Adipocyte (in vitro differentiated cells): ENCODE measurements around the gene PLXNA4.

Experiments
- DNase-seq: peaks from one replicate; pipeline ENCODE4 v3.0.0-alpha.2; 2015; ENCODE audit warnings: low read depth
- H3K27me3 ChIP-seq: replicated peaks from 2 replicates; pipeline ENCODE4 v1.7.0; 2013; ENCODE audit warnings: mild to moderate bottlenecking, low read length, moderate library complexity; ENCODE audit not compliant: control insufficient read depth, insufficient read depth
- H3K36me3 ChIP-seq: 2 replicates; pipeline ENCODE4 v1.7.0; 2013; ENCODE audit warnings: low read length, mild to moderate bottlenecking, moderate library complexity; ENCODE audit not compliant: control insufficient read depth, insufficient read depth, severe bottlenecking
- H3K4me1 ChIP-seq: 2 replicates; pipeline ENCODE4 v1.7.0; 2013; ENCODE audit warnings: mild to moderate bottlenecking, low read length, moderate library complexity; ENCODE audit not compliant: control insufficient read depth, insufficient read depth
- H3K4me3 ChIP-seq: 2 replicates; pipeline ENCODE4 v1.7.0; 2013; ENCODE audit warnings: mild to moderate bottlenecking, low read length, moderate library complexity
- H3K9ac ChIP-seq: 2 replicates; pipeline ENCODE4 v1.7.0; 2013; ENCODE audit warnings: mild to moderate bottlenecking, low read length, moderate library complexity
- H3K9me3 ChIP-seq: 2 replicates; pipeline ENCODE4 v1.7.0; 2013; ENCODE audit warnings: mild to moderate bottlenecking, low read length, moderate library complexity; ENCODE audit not compliant: control insufficient read depth

The PLXNA4 gene

GRCh38 chr7:132296820-132297219 is 279.4 kb downstream of the PLXNA4 start:
- Histone ChIP-seq H3K9ac (no peak overlapping the region), H3K4me1 (peaks cover 12% of the 10 kb centered on the region), H3K9me3 (no peaks in the 10 kb centered on the region), H3K27me3 (no peaks in the 10 kb centered on the region), H3K4me3 (no peak overlapping the region), H3K36me3 (peaks cover 30% of the 10 kb centered on the region)
- no peak for DNase-seq

- H3K36me3 ChIP-seq, result peaks cover 30% of the 10 kb centered on the region
- DNase-seq, result no peak
- H3K4me3 ChIP-seq, result no peak overlapping the region
- no peaks in the 10 kb centered on the region for H3K9me3 ChIP-seq
- H3K4me1 ChIP-seq, result peaks cover 9% of the 10 kb centered on the region
- H3K9ac ChIP-seq, result no peak overlapping the region
- no peaks in the 10 kb centered on the region for H3K27me3 ChIP-seq
These were observed 281.1 kb downstream of the PLXNA4 start for GRCh38 chr7:132295175-132295574.

DNA sequence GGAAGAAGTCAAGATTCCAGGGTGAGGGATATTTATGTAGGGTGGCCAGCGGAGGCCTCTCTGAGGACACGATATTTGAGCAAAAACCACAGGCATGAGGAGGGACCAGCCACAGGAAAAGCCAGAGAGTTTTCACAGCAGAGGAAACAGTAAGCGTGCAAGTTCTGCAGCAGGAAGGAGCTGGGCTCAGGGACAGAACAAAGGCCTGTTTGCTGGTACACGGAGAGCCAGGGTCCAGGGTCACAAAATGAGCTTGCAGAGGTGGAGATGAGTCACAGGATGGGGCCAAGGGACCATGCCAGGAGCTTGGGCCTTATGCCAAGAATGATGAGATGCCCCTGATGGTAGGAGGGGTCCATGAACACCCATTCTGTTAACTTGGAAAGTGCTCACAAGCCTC is 283.5 kb downstream of the PLXNA4 start:
- no peak for DNase-seq
- peaks cover 6% of the 10 kb centered on the region for H3K4me1 ChIP-seq
- H3K27me3 ChIP-seq, result no peaks in the 10 kb centered on the region
- H3K36me3 ChIP-seq, result peaks cover 30% of the 10 kb centered on the region
- H3K9ac ChIP-seq, result no peak overlapping the region
- H3K4me3 ChIP-seq, result no peak overlapping the region
- no peaks in the 10 kb centered on the region for H3K9me3 ChIP-seq

- Histone ChIP-seq H3K4me1 (peaks cover 6% of the 10 kb centered on the region), H3K9me3 (no peaks in the 10 kb centered on the region), H3K36me3 (peaks cover 19% of the 10 kb centered on the region), H3K4me3 (no peak overlapping the region), H3K27me3 (no peaks in the 10 kb centered on the region), H3K9ac (no peak overlapping the region)
- DNase-seq, result no peak
These were observed 284.8 kb downstream of the PLXNA4 start for GRCh38 chr7:132291481-132291880.

DNA sequence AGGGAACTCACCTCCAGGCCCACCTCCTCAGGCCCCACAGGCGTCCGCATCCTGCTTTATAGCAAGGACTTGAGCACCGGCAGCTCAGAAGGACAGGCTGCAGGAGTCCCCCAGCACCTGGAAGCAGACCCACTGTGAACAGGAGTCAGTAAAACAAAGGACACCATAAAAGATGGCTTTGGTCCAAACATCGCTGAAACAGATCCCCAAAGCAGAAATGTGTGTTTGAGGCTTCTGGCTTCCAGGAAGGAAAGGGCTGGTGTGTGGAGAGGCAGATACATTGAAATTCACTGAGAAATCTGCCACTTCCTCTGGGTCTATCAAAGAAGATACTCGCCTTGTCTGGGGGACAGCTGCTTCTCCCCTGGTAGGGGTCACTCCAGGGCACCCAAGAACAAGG is 286.2 kb downstream of the PLXNA4 start:
- no peak overlapping the region for H3K4me3 ChIP-seq
- no peak overlapping the region for H3K9ac ChIP-seq
- no peak for DNase-seq
- H3K9me3 ChIP-seq, result no peaks in the 10 kb centered on the region
- no peaks in the 10 kb centered on the region for H3K27me3 ChIP-seq
- H3K4me1 ChIP-seq, result peaks cover 6% of the 10 kb centered on the region
- H3K36me3 ChIP-seq, result peaks cover 5% of the 10 kb centered on the region

DNA sequence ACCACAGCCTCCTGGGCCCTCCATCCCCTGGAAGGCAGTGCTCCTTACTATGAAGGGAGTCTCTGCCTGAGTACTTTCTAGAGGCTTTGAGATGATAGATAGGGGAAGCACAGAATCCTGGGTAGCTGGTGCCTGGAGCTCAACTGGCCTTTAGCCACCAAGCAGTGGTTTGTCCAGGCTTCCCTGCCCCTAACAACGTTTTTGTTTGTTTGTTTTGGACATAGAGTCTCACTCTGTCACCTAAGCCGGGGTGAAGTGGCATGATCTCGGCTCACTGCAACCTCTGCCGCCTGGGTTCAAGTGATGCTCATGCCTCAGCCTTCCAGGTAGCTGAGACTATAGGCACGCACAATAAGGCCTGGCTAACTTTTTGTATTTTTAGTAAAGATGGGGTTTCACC is 289.4 kb downstream of the PLXNA4 start:
- peaks cover 6% of the 10 kb centered on the region for H3K4me1 ChIP-seq
- no peaks in the 10 kb centered on the region for H3K9me3 ChIP-seq
- no peak overlapping the region for H3K9ac ChIP-seq
- no peaks in the 10 kb centered on the region for H3K27me3 ChIP-seq
- no peak for DNase-seq
- no peak overlapping the region for H3K4me3 ChIP-seq
- no peaks in the 10 kb centered on the region for H3K36me3 ChIP-seq

DNA sequence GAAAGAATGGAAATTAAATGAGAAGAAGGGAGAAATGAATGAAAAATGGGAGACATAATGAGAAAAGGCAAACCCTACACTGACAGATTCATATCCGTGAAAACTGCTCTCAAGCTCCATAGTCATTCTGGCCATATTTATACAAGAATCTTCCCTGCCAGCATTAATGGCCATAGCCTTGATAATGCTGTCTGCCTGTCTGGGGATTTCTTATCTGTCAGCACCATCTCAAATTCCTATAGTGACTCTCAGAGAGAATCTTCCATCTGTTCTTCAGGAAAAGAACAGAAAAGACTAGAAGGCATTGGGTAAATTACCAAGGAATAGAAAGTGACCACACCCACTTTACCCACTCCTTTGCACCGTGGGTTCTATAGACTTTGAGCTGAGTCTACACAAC is 295.9 kb downstream of the PLXNA4 start:
- Histone ChIP-seq H3K4me3 (no peak overlapping the region), H3K27me3 (no peaks in the 10 kb centered on the region), H3K9ac (no peak overlapping the region), H3K36me3 (no peaks in the 10 kb centered on the region), H3K9me3 (no peaks in the 10 kb centered on the region), H3K4me1 (peaks cover 23% of the 10 kb centered on the region)
- no peak for DNase-seq

GRCh38 chr7:132279718-132280117 is 296.6 kb downstream of the PLXNA4 start:
- H3K9me3 ChIP-seq, result no peaks in the 10 kb centered on the region
- no peaks in the 10 kb centered on the region for H3K36me3 ChIP-seq
- peaks cover 23% of the 10 kb centered on the region for H3K4me1 ChIP-seq
- no peak for DNase-seq
- H3K9ac ChIP-seq, result no peak overlapping the region
- H3K4me3 ChIP-seq, result no peak overlapping the region
- no peaks in the 10 kb centered on the region for H3K27me3 ChIP-seq

DNA sequence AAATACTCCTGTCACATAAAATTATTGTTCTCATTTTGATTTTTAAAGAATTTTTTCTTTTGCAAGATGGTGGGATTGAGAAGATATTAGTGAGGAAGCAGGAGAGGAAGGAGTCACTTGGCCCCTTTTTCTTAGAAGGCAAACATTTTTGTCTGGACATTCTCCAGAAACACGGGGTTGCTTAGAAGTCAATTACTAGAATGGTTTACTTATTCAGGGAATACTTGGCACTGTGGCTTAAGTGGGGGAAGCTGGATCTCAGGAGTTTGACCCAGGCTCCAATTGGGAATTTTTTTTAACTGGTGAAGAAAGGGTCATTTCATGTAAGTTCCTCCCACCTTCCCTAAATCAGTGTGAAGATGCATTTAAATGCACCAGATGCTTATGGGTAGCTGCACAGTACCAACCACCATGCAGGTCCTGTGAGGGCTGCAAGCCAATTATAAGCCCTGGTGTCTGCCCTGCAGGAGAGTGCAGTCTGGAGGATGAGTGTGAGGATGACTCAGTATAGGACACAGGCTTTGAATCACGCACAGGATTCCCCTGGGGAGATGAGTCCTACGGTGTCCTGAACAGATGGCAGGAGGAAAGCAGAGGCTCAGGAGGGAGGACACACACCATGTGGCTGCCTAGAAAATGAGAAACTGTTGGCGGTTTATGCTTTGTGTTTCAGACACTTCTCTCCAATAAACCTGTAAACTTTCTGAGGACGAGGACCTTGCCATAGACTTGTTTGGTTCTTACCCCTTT is 299.1 kb downstream of the PLXNA4 start:
- Histone ChIP-seq H3K9me3 (no peaks in the 10 kb centered on the region), H3K4me1 (peaks cover 23% of the 10 kb centered on the region), H3K9ac (no peak overlapping the region), H3K36me3 (no peaks in the 10 kb centered on the region), H3K27me3 (no peaks in the 10 kb centered on the region), H3K4me3 (no peak overlapping the region)
- DNase-seq, result no peak

DNA sequence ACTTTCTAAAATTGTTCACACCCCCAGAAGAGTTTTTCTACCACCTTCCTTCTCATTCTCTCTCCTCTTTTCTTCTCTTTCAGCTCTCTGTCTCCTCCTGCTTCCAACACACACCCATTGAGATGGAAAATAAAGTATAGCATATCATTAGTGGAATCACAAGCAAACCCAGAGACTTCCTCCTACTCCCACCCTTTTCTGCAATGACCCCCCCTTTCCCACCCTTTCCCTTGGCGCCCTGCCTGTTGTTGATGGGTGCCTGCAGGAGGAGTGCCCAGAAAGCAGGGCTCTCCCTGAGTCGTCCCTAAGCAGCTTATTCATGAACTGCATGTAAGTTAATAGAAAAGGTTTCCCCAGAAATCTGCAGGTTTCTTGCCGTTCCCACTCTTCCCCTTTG is 300.0 kb downstream of the PLXNA4 start:
- Histone ChIP-seq H3K4me3 (no peak overlapping the region), H3K9me3 (no peaks in the 10 kb centered on the region), H3K9ac (no peak overlapping the region), H3K36me3 (no peaks in the 10 kb centered on the region), H3K27me3 (no peaks in the 10 kb centered on the region), H3K4me1 (peaks cover 23% of the 10 kb centered on the region)
- no peak for DNase-seq

DNA sequence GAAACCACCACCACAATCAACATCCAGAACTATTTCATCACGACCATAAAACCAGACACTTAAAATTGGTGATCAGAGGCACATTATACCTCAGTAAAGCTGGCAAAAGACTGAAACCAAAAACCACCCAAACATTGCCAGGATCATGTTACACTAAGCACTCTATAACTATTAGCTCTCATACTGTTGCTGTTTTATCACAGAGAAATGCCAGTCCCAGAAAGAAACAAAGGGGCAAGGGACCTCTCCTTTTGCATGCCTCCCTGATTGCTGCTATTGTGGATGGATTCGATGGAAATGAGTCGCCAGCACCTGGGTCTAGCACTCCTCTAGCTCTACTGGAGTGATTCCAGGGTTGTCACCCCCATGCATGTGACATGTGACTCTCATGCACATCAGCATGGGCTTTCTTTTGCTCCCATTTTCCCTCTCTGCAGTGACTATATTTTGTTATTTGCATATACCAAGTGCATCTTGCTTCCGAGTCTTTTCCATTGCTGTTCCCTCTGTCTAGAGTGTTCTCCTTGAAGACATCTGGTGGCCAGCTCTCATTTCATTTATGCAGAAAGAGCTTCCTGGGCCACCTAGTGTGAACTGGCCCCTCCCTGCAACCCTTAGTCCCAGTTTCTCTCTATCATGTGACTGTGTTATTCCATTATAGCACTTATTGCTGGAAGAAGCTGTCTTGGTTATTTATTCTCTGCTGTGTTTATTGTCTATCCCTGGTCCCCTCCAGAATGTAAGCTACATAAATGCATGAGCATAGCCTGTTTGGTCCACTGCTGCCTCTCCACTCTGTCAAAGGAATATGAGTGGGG is 300.6 kb downstream of the PLXNA4 start:
- no peak overlapping the region for H3K4me3 ChIP-seq
- no peaks in the 10 kb centered on the region for H3K27me3 ChIP-seq
- H3K36me3 ChIP-seq, result no peaks in the 10 kb centered on the region
- no peak for DNase-seq
- peaks cover 23% of the 10 kb centered on the region for H3K4me1 ChIP-seq
- no peaks in the 10 kb centered on the region for H3K9me3 ChIP-seq
- H3K9ac ChIP-seq, result no peak overlapping the region
